IMR-90 (cell line): ENCODE measurements around the gene GDI2. TPM values are rescaled to one million over a fixed set of nuclear protein-coding genes. Genes with fewer than 3 reads are reported as not detected.
"Not testable (repeated sequence)": the region's sequence is repeated elsewhere in the genome, so short reads cannot be mapped to it uniquely, and the experiment has no call there.

Experiments
- ATAC-seq: fragments of 200-7000 bp; cut with Tn5 transposase; 2 replicates; pipeline ENCODE4 v1.9.1; 2020; ENCODE audit warnings: low read depth, mild to moderate bottlenecking, moderate library complexity
- BruUV-seq: library from RNA; stranded (reverse); fragments of 400-500 nt; replicated peaks from 2 replicates; lab custom pipeline; 2021; lab: Mats Ljungman, UMichigan
- CTCF ChIA-PET: fragments of 300-600 bp; formaldehyde crosslinking; extraction: SDS; loops from one replicate; lab custom pipeline; 2021; ENCODE audit warnings: antibody characterized with exemption; lab: Yijun Ruan, JAX
- POLR2A ChIA-PET: fragments of 300-600 bp; sonication (Branson Sonifier 250); formaldehyde crosslinking; loops from one replicate; lab custom pipeline; 2022; ENCODE audit warnings: antibody characterized with exemption; ENCODE audit not compliant: unreplicated experiment; lab: Charles Lee
- DNase-seq: peaks from one replicate; pipeline ENCODE4 v3.0.0; 2013
- H2AFZ ChIP-seq: replicated peaks from 2 replicates; pipeline ENCODE3; 2013; ENCODE audit warnings: low read length, mild to moderate bottlenecking; ENCODE audit not compliant: poor library complexity
- H2AK5ac ChIP-seq: 2 replicates; pipeline ENCODE4 v1.6.1; 2013; ENCODE audit warnings: low read depth, low read length, inconsistent platforms
- H2AK9ac ChIP-seq: replicated peaks from 2 replicates; pipeline ENCODE3; 2013; ENCODE audit warnings: mild to moderate bottlenecking, low read depth, low read length, moderate library complexity; ENCODE audit not compliant: poor library complexity
- H2BK120ac ChIP-seq: 2 replicates; pipeline ENCODE4 v1.6.1; 2013; ENCODE audit warnings: low read depth, low read length, inconsistent platforms
- H2BK15ac ChIP-seq: 3 replicates; pipeline ENCODE4 v1.6.1; 2013; ENCODE audit warnings: low read depth, low read length, inconsistent platforms
- H2BK20ac ChIP-seq: 2 replicates; pipeline ENCODE4 v1.6.1; 2013; ENCODE audit warnings: low read depth, mild to moderate bottlenecking, inconsistent platforms, low read length, moderate library complexity
- H2BK5ac ChIP-seq: 2 replicates; pipeline ENCODE4 v1.6.1; 2013; ENCODE audit warnings: mild to moderate bottlenecking, low read depth, low read length, inconsistent platforms; ENCODE audit not compliant: poor library complexity, severe bottlenecking
- H3K14ac ChIP-seq: replicated peaks from 2 replicates; pipeline ENCODE4 v1.6.1; 2013; ENCODE audit warnings: low read depth, low read length, inconsistent platforms
- H3K18ac ChIP-seq: 2 replicates; pipeline ENCODE4 v1.6.1; 2013; ENCODE audit warnings: low read depth, low read length, control low read depth
- H3K23ac ChIP-seq: 2 replicates; pipeline ENCODE4 v1.6.1; 2013; ENCODE audit warnings: low read depth, low read length, inconsistent platforms
- H3K27ac ChIP-seq: 2 replicates; pipeline ENCODE4 v1.5.1; 2013; ENCODE audit warnings: mild to moderate bottlenecking, control low read depth, low read length; ENCODE audit not compliant: insufficient read depth
- H3K27me3 ChIP-seq: 2 replicates; pipeline ENCODE4 v1.6.1; 2013; ENCODE audit warnings: low read length; ENCODE audit not compliant: control insufficient read depth, insufficient read depth
- H3K36me3 ChIP-seq: 2 replicates; pipeline ENCODE4 v1.6.1; 2013; ENCODE audit warnings: low read length, mixed read lengths; ENCODE audit not compliant: control insufficient read depth, insufficient read depth
- H3K4ac ChIP-seq: 2 replicates; pipeline ENCODE4 v1.6.1; 2013; ENCODE audit warnings: low read depth, low read length, inconsistent platforms
- H3K4me1 ChIP-seq: 2 replicates; pipeline ENCODE4 v1.6.1; 2013; ENCODE audit warnings: low read length, mixed read lengths; ENCODE audit not compliant: control insufficient read depth, insufficient read depth
- H3K4me2 ChIP-seq: 2 replicates; pipeline ENCODE4 v1.6.1; 2013; ENCODE audit warnings: low read depth, mild to moderate bottlenecking, control low read depth, low read length, moderate library complexity
- H3K4me3 ChIP-seq: 2 replicates; pipeline ENCODE4 v1.5.1; 2013; ENCODE audit warnings: low read depth, mild to moderate bottlenecking, control low read depth, low read length, moderate library complexity; ENCODE audit not compliant: insufficient read depth
- H3K56ac ChIP-seq: 2 replicates; pipeline ENCODE4 v1.6.1; 2013; ENCODE audit warnings: low read length, inconsistent platforms; ENCODE audit not compliant: insufficient read depth; ENCODE audit errors: extremely low read depth
- H3K79me1 ChIP-seq, 2 experiments: 2 replicates each; pipeline ENCODE4 v1.6.1; 2013; ENCODE audit warnings: low read length in 2 of 2, inconsistent platforms in 1 of 2, low read depth in 1 of 2
- H3K9ac ChIP-seq: 2 replicates; pipeline ENCODE4 v1.6.1; 2013; ENCODE audit warnings: low read depth, low read length, control low read depth
- H3K9me1 ChIP-seq: 2 replicates; pipeline ENCODE4 v1.6.1; 2013; ENCODE audit warnings: low read length, inconsistent platforms; ENCODE audit not compliant: insufficient read depth
- H3K9me3 ChIP-seq: 2 replicates; pipeline ENCODE4 v1.6.1; 2013; ENCODE audit warnings: low read length; ENCODE audit not compliant: control insufficient read depth, insufficient read depth
- H4K20me1 ChIP-seq: 2 replicates; pipeline ENCODE4 v1.6.1; 2013; ENCODE audit warnings: low read length, inconsistent platforms; ENCODE audit not compliant: insufficient read depth
- H4K5ac ChIP-seq: 2 replicates; pipeline ENCODE4 v1.6.1; 2013; ENCODE audit warnings: mild to moderate bottlenecking, low read depth, low read length, control low read depth
- H4K8ac ChIP-seq, 2 experiments: 2 replicates each; pipeline ENCODE4 v1.6.1; 2013; ENCODE audit warnings: low read depth in 2 of 2, low read length in 2 of 2, control low read depth in 1 of 2, inconsistent platforms in 1 of 2
- H4K91ac ChIP-seq: 2 replicates; pipeline ENCODE4 v1.6.1; 2013; ENCODE audit warnings: low read depth, low read length, inconsistent platforms; ENCODE audit not compliant: insufficient read depth
- WGBS, 2 experiments: methylation state at CpG; one replicate each; pipeline versions ENCODE4 v1.1.5 to v1.1.7; 2013; ENCODE audit warnings: missing lambda C conversion rate in 2 of 2; ENCODE audit not compliant: insufficient read length in 1 of 2; ENCODE audit errors: extremely low coverage in 2 of 2; 5-methylcytosine and 5-hydroxymethylcytosine counted together
- dilution Hi-C: fragments of 300-500 bp; cut with HindIII; formaldehyde crosslinking; loops from one replicate; pipeline ENCODE4 v1.14.3; 2018; ENCODE audit warnings: low sequenced_read_pairs; ENCODE audit not compliant: unreplicated experiment
- in situ Hi-C: fragments of 300-500 bp; cut with MboI; formaldehyde crosslinking; loops from 3 replicates; pipeline ENCODE4 v1.14.3; 2019; ENCODE audit warnings: low sequenced_read_pairs, inconsistent platforms, mixed read lengths
- intact Hi-C: fragments of 100-400 bp; cut with micrococcal nuclease; formaldehyde crosslinking; loops from 2 replicates; pipeline ENCODE4 v1.10.0; 2022
- polyA plus RNA-seq, 3 experiments: library from polyadenylated mRNA; depleted of rRNA; stranded (reverse); fragments of >200 nt; gene quantifications; 2 replicates each; pipeline ENCODE4 v1.2.3, GENCODE V29; 2012; ENCODE audit warnings: low replicate concordance in 1 of 3
- total RNA-seq: library from RNA; depleted of rRNA; stranded (reverse); fragments of >200 nt; gene quantifications from 2 replicates; pipeline ENCODE4 v1.2.3, GENCODE V29; 2012

GDI2 gene
- total and polyA plus RNA-seq, 2 of the 4 experiments (the other 2 are of a cell fraction) = 171 to 396 TPM

GRCh38 chr10:5808783-5809392, 4.3 kb downstream of the GDI2 start:
- H2AK9ac ChIP-seq, H3K9me3 ChIP-seq, H3K4me1 ChIP-seq, H3K4ac ChIP-seq, H2AFZ ChIP-seq, H4K91ac ChIP-seq, H2BK20ac ChIP-seq, H3K4me3 ChIP-seq, H3K18ac ChIP-seq, H3K14ac ChIP-seq, DNase-seq, ATAC-seq, H3K9me1 ChIP-seq, H2BK120ac ChIP-seq, H3K27me3 ChIP-seq, H3K27ac ChIP-seq, H3K9ac ChIP-seq, BruUV-seq, H4K8ac ChIP-seq, H4K5ac ChIP-seq, dilution Hi-C loops, H3K23ac ChIP-seq, H2AK5ac ChIP-seq, CTCF ChIA-PET, H2BK15ac ChIP-seq, H2BK5ac ChIP-seq, intact Hi-C loops, H3K36me3 ChIP-seq, H3K56ac ChIP-seq, H3K4me2 ChIP-seq, in situ Hi-C loops: not testable (repeated sequence)
- POLR2A ChIA-PET = interaction anchor here (0.5 kb wide), 1 partner anchor 94 kb away, joined by 3 read pairs; no protein-coding TSS in a partner anchor
- no CpG with 5 or more reads among the region's 7 CpGs for WGBS, 2 experiments
- peaks cover 83% of the 10 kb centered on the region for H4K20me1 ChIP-seq
- peaks cover 1 to 24% of the 10 kb centered on the region in 2 experiments for H3K79me1 ChIP-seq
